ENCODE data around the gene LCN10.

Gene LCN10

GRCh38 chr9:136754626-136755301 is 12.0 kb upstream of the LCN10 start:
- H3K4me1 Mint-ChIP-seq (ENCODE audit: low read depth) = peaks cover 6% of the 10 kb centered on the region
- H3K4me3 Mint-ChIP-seq = no peak overlapping the region
- H3K36me3 Mint-ChIP-seq (ENCODE audit: low read depth) = peaks cover 2% of the 10 kb centered on the region
- H3K27me3 Mint-ChIP-seq (ENCODE audit: low read depth) = peaks cover 1% of the 10 kb centered on the region
- no peak overlapping the region for H3K27ac Mint-ChIP-seq
- peaks cover 30% of the 10 kb centered on the region for H3K9me3 Mint-ChIP-seq
- DNase-seq (ENCODE audit: low spot score) = no peak

- Mint-ChIP-seq H3K27ac (no peak overlapping the region), H3K4me1 (ENCODE audit: low read depth) (peaks cover 6% of the 10 kb centered on the region), H3K9me3 (peaks cover 30% of the 10 kb centered on the region), H3K36me3 (ENCODE audit: low read depth) (peaks cover 2% of the 10 kb centered on the region), H3K27me3 (ENCODE audit: low read depth) (peaks cover 1% of the 10 kb centered on the region), H3K4me3 (no peak overlapping the region)
- no peak for DNase-seq (ENCODE audit: low spot score)
Observed at GRCh38 chr9:136754059-136754572, 11.4 kb upstream of the LCN10 start.

- no peak for DNase-seq (ENCODE audit: low spot score)
- no peak overlapping the region for H3K27ac Mint-ChIP-seq
- no peak overlapping the region for H3K4me3 Mint-ChIP-seq
- H3K9me3 Mint-ChIP-seq = peaks cover 30% of the 10 kb centered on the region
- peaks cover 6% of the 10 kb centered on the region for H3K4me1 Mint-ChIP-seq (ENCODE audit: low read depth)
- H3K27me3 Mint-ChIP-seq (ENCODE audit: low read depth) = peaks cover 1% of the 10 kb centered on the region
- peaks cover 2% of the 10 kb centered on the region for H3K36me3 Mint-ChIP-seq (ENCODE audit: low read depth)
Observed at GRCh38 chr9:136753371-136754058, 10.8 kb upstream of the LCN10 start.

- H3K4me3 Mint-ChIP-seq = no peak overlapping the region
- DNase-seq (ENCODE audit: low spot score) = no peak
- peaks cover 6% of the 10 kb centered on the region for H3K4me1 Mint-ChIP-seq (ENCODE audit: low read depth)
- H3K27me3 Mint-ChIP-seq (ENCODE audit: low read depth) = peaks cover 1% of the 10 kb centered on the region
- peaks cover 2% of the 10 kb centered on the region for H3K36me3 Mint-ChIP-seq (ENCODE audit: low read depth)
- no peak overlapping the region for H3K27ac Mint-ChIP-seq
- peaks cover 30% of the 10 kb centered on the region for H3K9me3 Mint-ChIP-seq
Observed at GRCh38 chr9:136751814-136752213, 9.1 kb upstream of the LCN10 start.

- peaks cover 6% of the 10 kb centered on the region for H3K4me1 Mint-ChIP-seq (ENCODE audit: low read depth)
- H3K27me3 Mint-ChIP-seq (ENCODE audit: low read depth) = peaks cover 1% of the 10 kb centered on the region
- peaks cover 2% of the 10 kb centered on the region for H3K36me3 Mint-ChIP-seq (ENCODE audit: low read depth)
- no peak overlapping the region for H3K4me3 Mint-ChIP-seq
- no peak for DNase-seq (ENCODE audit: low spot score)
- H3K27ac Mint-ChIP-seq = no peak overlapping the region
- H3K9me3 Mint-ChIP-seq = peaks cover 25% of the 10 kb centered on the region
Observed at GRCh38 chr9:136751244-136751643, 8.5 kb upstream of the LCN10 start.

GRCh38 chr9:136750526-136750925 is 7.8 kb upstream of the LCN10 start:
- Mint-ChIP-seq H3K36me3 (ENCODE audit: low read depth) (peaks cover 2% of the 10 kb centered on the region), H3K27ac (no peak overlapping the region), H3K4me3 (no peak overlapping the region), H3K9me3 (peaks cover 18% of the 10 kb centered on the region), H3K4me1 (ENCODE audit: low read depth) (peaks cover 6% of the 10 kb centered on the region), H3K27me3 (ENCODE audit: low read depth) (peaks cover 1% of the 10 kb centered on the region)
- DNase-seq (ENCODE audit: low spot score) = peak; percentile 29

- no peak overlapping the region for H3K4me3 Mint-ChIP-seq
Observed at GRCh38 chr9:136748666-136749611, 6.2 kb upstream of the LCN10 start.

GRCh38 chr9:136748201-136748600 is 5.5 kb upstream of the LCN10 start, which contains the start of gene LCN6:
TSS of gene LCN6 (minus strand) at chr9:136748525. CDS start at chr9:136748483, 42 bp downstream.
- DNase-seq (ENCODE audit: low spot score) = no peak
- H3K27me3 Mint-ChIP-seq (ENCODE audit: low read depth) = peaks cover 4% of the 10 kb centered on the region
- no peak within 1 kb of the TSS for H3K4me3 Mint-ChIP-seq
- H3K36me3 Mint-ChIP-seq (ENCODE audit: low read depth) = peaks cover 2% of the 10 kb centered on the region
- H3K9me3 Mint-ChIP-seq = peaks cover 16% of the 10 kb centered on the region
- peaks cover 6% of the 10 kb centered on the region for H3K4me1 Mint-ChIP-seq (ENCODE audit: low read depth)
- H3K27ac Mint-ChIP-seq = peak within 1 kb of the TSS; percentile 7

More at GRCh38 chr9:136748666-136749611, 6.2 kb upstream of the LCN10 start:
- Mint-ChIP-seq H3K9me3 (peaks cover 16% of the 10 kb centered on the region), H3K27me3 (ENCODE audit: low read depth) (peaks cover 1% of the 10 kb centered on the region), H3K4me1 (ENCODE audit: low read depth) (peaks cover 6% of the 10 kb centered on the region), H3K36me3 (ENCODE audit: low read depth) (peaks cover 2% of the 10 kb centered on the region), H3K27ac (no peak overlapping the region)
- DNase-seq (ENCODE audit: low spot score) = no peak

- no peak for DNase-seq (ENCODE audit: low spot score)
- H3K4me1 Mint-ChIP-seq (ENCODE audit: low read depth) = peaks cover 6% of the 10 kb centered on the region
- H3K4me3 Mint-ChIP-seq = no peak overlapping the region
- H3K27ac Mint-ChIP-seq = peak overlapping the region; percentile 7
- H3K27me3 Mint-ChIP-seq (ENCODE audit: low read depth) = peaks cover 4% of the 10 kb centered on the region
- peaks cover 10% of the 10 kb centered on the region for H3K9me3 Mint-ChIP-seq
- peaks cover 1% of the 10 kb centered on the region for H3K36me3 Mint-ChIP-seq (ENCODE audit: low read depth)
Observed at GRCh38 chr9:136747161-136748060, 4.7 kb upstream of the LCN10 start.

- Mint-ChIP-seq H3K4me1 (ENCODE audit: low read depth) (peaks cover 6% of the 10 kb centered on the region), H3K27me3 (ENCODE audit: low read depth) (peaks cover 6% of the 10 kb centered on the region), H3K4me3 (no peak overlapping the region), H3K36me3 (ENCODE audit: low read depth) (no peaks in the 10 kb centered on the region), H3K9me3 (peaks cover 2% of the 10 kb centered on the region), H3K27ac (no peak overlapping the region)
- no peak for DNase-seq (ENCODE audit: low spot score)
Observed at GRCh38 chr9:136746621-136747020, 3.9 kb upstream of the LCN10 start.

- peaks cover 6% of the 10 kb centered on the region for H3K27me3 Mint-ChIP-seq (ENCODE audit: low read depth)
- no peak overlapping the region for H3K27ac Mint-ChIP-seq
- peaks cover 6% of the 10 kb centered on the region for H3K4me1 Mint-ChIP-seq (ENCODE audit: low read depth)
- no peak for DNase-seq (ENCODE audit: low spot score)
- no peaks in the 10 kb centered on the region for H3K9me3 Mint-ChIP-seq
- H3K36me3 Mint-ChIP-seq (ENCODE audit: low read depth) = no peaks in the 10 kb centered on the region
- H3K4me3 Mint-ChIP-seq = no peak overlapping the region
Observed at GRCh38 chr9:136746155-136746490, 3.4 kb upstream of the LCN10 start.

- Mint-ChIP-seq H3K9me3 (no peaks in the 10 kb centered on the region), H3K4me1 (ENCODE audit: low read depth) (peaks cover 4% of the 10 kb centered on the region), H3K4me3 (no peak overlapping the region), H3K27me3 (ENCODE audit: low read depth) (peaks cover 5% of the 10 kb centered on the region), H3K27ac (no peak overlapping the region), H3K36me3 (ENCODE audit: low read depth) (no peaks in the 10 kb centered on the region)
- no peak for DNase-seq (ENCODE audit: low spot score)
Observed at GRCh38 chr9:136745389-136746154, 2.8 kb upstream of the LCN10 start.
